C4-2B (cell line): Measurements from ENCODE around the gene B3GAT1.

Source experiments
- CTCF ChIP-seq: fragments of 450-650 bp; conservative IDR thresholded peaks from 2 replicates; pipeline ENCODE4 v1.5.1; 2017; ENCODE audit warnings: mild to moderate bottlenecking
- ZFX ChIP-seq: fragments of 450-650 bp; IDR thresholded peaks from 2 replicates; pipeline ENCODE4 v1.6.1; 2017

GRCh38 chr11:134374891-134375550 is 37.0 kb downstream of the B3GAT1 start:
- TF ChIP-seq CTCF (no peak), ZFX (no peak)
